GM12878 (cell line): ENCODE data around the gene MYH9. TPM values are rescaled to one million over a fixed set of nuclear protein-coding genes. Genes with fewer than 3 reads are reported as not detected.

ENCODE experiments used
- ATAC-seq: fragments of 200-7000 bp; cut with Tn5 transposase; 3 replicates; pipeline ENCODE4 v1.9.1; 2020; ENCODE audit warnings: mild to moderate bottlenecking, moderate library complexity
- BruUV-seq: library from RNA; stranded (reverse); fragments of 400-500 nt; replicated peaks from 2 replicates; lab custom pipeline; 2021; lab: Mats Ljungman, UMichigan
- CTCF ChIA-PET: fragments of 300-600 bp; sonication (Branson Sonifier 250); formaldehyde crosslinking; extraction: SDS; loops from one replicate; lab custom pipeline; 2021; ENCODE audit warnings: inconsistent platforms; lab: Yijun Ruan, JAX
- POLR2A ChIA-PET: fragments of 350-600 bp; formaldehyde crosslinking; extraction: SDS; loops from one replicate; lab custom pipeline; 2021; ENCODE audit warnings: inconsistent platforms; lab: Charles Lee
- RAD21 ChIA-PET: fragments of 300-600 bp; sonication (Branson Sonifier 250); formaldehyde crosslinking; loops from one replicate; lab custom pipeline; 2023; ENCODE audit warnings: antibody characterized with exemption; ENCODE audit not compliant: unreplicated experiment; lab: Charles Lee
- SMC1A ChIA-PET: fragments of 300-600 bp; sonication (Branson Sonifier 250); formaldehyde crosslinking; loops from one replicate; lab custom pipeline; 2023; ENCODE audit not compliant: unreplicated experiment, uncharacterized antibody; lab: Charles Lee
- DNase-seq: peaks from one replicate; pipeline ENCODE4 v3.0.0-alpha.2; 2011; ENCODE audit warnings: low read depth, low spot score
- FAIRE-seq: peaks from 3 replicates; lab custom pipeline; 2011; peaks lifted over from hg19 to GRCh38; lab: Jason Lieb, UNC
- H2AFZ ChIP-seq: 2 replicates; pipeline ENCODE4 v1.6.0; 2011; ENCODE audit warnings: low read depth, low read length, control low read depth; ENCODE audit not compliant: control insufficient read depth
- H3K27ac ChIP-seq: 2 replicates; pipeline ENCODE4 v1.5.1; 2011; ENCODE audit warnings: control low read depth; ENCODE audit not compliant: control insufficient read depth, insufficient read depth
- H3K27me3 ChIP-seq, 2 experiments: replicated peaks in 1 of 2; 2 replicates each; pipeline versions ENCODE4 v1.6.0 to v1.6.1; 2011; ENCODE audit warnings: low read length in 1 of 2; ENCODE audit not compliant: control insufficient read depth in 2 of 2, insufficient read depth in 2 of 2
- H3K36me3 ChIP-seq, 2 experiments: 2 replicates each; pipeline ENCODE4 v1.5.1; 2011; ENCODE audit warnings: low read length in 1 of 2; ENCODE audit not compliant: control insufficient read depth in 2 of 2, insufficient read depth in 2 of 2
- H3K4me1 ChIP-seq: 2 replicates; pipeline ENCODE4 v1.6.1; 2011; ENCODE audit warnings: mild to moderate bottlenecking, low read length, moderate library complexity, mixed read lengths; ENCODE audit not compliant: control insufficient read depth, insufficient read depth
- H3K4me2 ChIP-seq: 2 replicates; pipeline ENCODE4 v1.6.0; 2011; ENCODE audit warnings: control low read depth; ENCODE audit not compliant: control insufficient read depth, insufficient read depth
- H3K4me3 ChIP-seq: fragments of 200-600 bp; sonication (generic); 2 replicates; pipeline ENCODE4 v1.5.1; 2016
- H3K79me2 ChIP-seq: 2 replicates; pipeline ENCODE4 v1.6.0; 2011; ENCODE audit warnings: low read length; ENCODE audit not compliant: control insufficient read depth, insufficient read depth
- H3K9ac ChIP-seq: 2 replicates; pipeline ENCODE4 v1.8.0; 2011; ENCODE audit warnings: low read length, control low read depth, mixed read lengths; ENCODE audit not compliant: control insufficient read depth, insufficient read depth
- H3K9me3 ChIP-seq: replicated peaks from 3 replicates; pipeline ENCODE4 v1.5.1; 2011; ENCODE audit warnings: mild to moderate bottlenecking, low read length; ENCODE audit not compliant: control insufficient read depth, insufficient read depth
- H4K20me1 ChIP-seq: 2 replicates; pipeline ENCODE4 v1.6.0; 2011; ENCODE audit not compliant: control insufficient read depth, insufficient read depth
- CHD1 ChIP-seq: IDR thresholded peaks from 2 replicates; pipeline ENCODE4 v1.6.1; 2012; ENCODE audit warnings: low read depth, low read length, improper control_type of control experiment
- ESRRA ChIP-seq: IDR thresholded peaks from 2 replicates; pipeline ENCODE4 v1.6.1; 2012; ENCODE audit warnings: mild to moderate bottlenecking, low read length, improper control_type of control experiment
- NR2F1 ChIP-seq: fragments of 450-650 bp; conservative IDR thresholded peaks from 2 replicates; pipeline ENCODE4 v1.6.1; 2017; ENCODE audit warnings: mild to moderate bottlenecking
- SMC3 ChIP-seq: IDR thresholded peaks from 2 replicates; pipeline ENCODE4 v1.6.1; 2011; ENCODE audit warnings: low read length, improper control_type of control experiment, borderline replicate concordance
- SPI1 ChIP-seq: IDR thresholded peaks from 2 replicates; pipeline ENCODE4 v1.6.1; 2011; ENCODE audit warnings: low read depth, mild to moderate bottlenecking, low read length, moderate library complexity, borderline replicate concordance; ENCODE audit not compliant: insufficient read depth
- WGBS: methylation state at CpG from one replicate; pipeline ENCODE4 v1.1.6; 2016; ENCODE audit warnings: low lambda C conversion rate; ENCODE audit not compliant: insufficient replicate concordance, insufficient coverage; ENCODE audit errors: missing lambda C conversion rate; 5-methylcytosine and 5-hydroxymethylcytosine counted together
- in situ Hi-C: fragments of 300-500 bp; cut with MboI; formaldehyde crosslinking; loops from 9 replicates; pipeline ENCODE4 v1.14.3; 2018; ENCODE audit warnings: mixed read lengths
- intact Hi-C: fragments of 100-400 bp; cut with micrococcal nuclease; formaldehyde crosslinking; loops from one replicate; pipeline ENCODE4 v1.14.2; 2022; ENCODE audit not compliant: unreplicated experiment
- polyA plus RNA-seq, 11 experiments: library from polyadenylated mRNA; depleted of rRNA in 4 of 11; unstranded in 6 of 11; stranded (reverse) in 5 of 11; fragments of >200 nt; fragmentation: Nextera tagmentation in 4 of 11; fragmentation: Illumina TruSeq in 1 of 11; extraction: Ambion mirVana in 4 of 11; extraction: Trizol in 1 of 11; gene quantifications; 1 replicate in 1 of 11; 2 replicates in 10 of 11; pipeline versions ENCODE4 v1.2.1 to v1.2.3, GENCODE V29; 2011 to 2016; ENCODE audit warnings: inconsistent platforms in 2 of 11, missing spikeins in 2 of 11, low read depth in 1 of 11
- total RNA-seq, 4 experiments: library from RNA; depleted of rRNA in 3 of 4; stranded (reverse); fragments of >200 nt in 3 of 4; fragmentation: Illumina TruSeq in 1 of 4; extraction: Trizol in 1 of 4; gene quantifications; 2 replicates each; pipeline versions ENCODE4 v1.2.1 to v1.2.3, GENCODE V29; 2013 to 2021

Gene MYH9
- total and polyA plus RNA-seq, 10 of the 15 experiments (the other 5 are each of a cell fraction or from before 2014, with no cell fraction given), result 5.1 to 525 (median 145) TPM

GRCh38 chr22:36330655-36331305 is 57.0 kb downstream of the MYH9 start:
- peak overlapping the region; percentile 83 for H3K9ac ChIP-seq
- no TSS peak for BruUV-seq
- no peak for FAIRE-seq
- peaks cover 63% of the 10 kb centered on the region for H3K79me2 ChIP-seq
- no peaks in the 10 kb centered on the region for H3K27me3 ChIP-seq
- CTCF ChIA-PET, result interaction anchor here (0.6 to 3.7 kb wide), 12 partner anchors 13 to 408 kb away, joined by 3 to 17 read pairs (median 6); partner anchors contain the start of genes APOL2 and MYH9
- no peak overlapping the region for H2AFZ ChIP-seq
- peak overlapping the region; percentile 99 for H3K27ac ChIP-seq
- H3K36me3 ChIP-seq, result peaks cover 37 to 54% of the 10 kb centered on the region in 2 experiments
- H3K4me1 ChIP-seq, result peaks cover 59% of the 10 kb centered on the region
- ATAC-seq, result no peak
- DNase-seq, result no peak
- no peaks in the 10 kb centered on the region for H3K9me3 ChIP-seq
- SMC1A ChIA-PET, result interaction anchor here (0.9 to 3.4 kb wide), 14 partner anchors 25 to 168 kb away, joined by 3 to 24 read pairs (median 6); no protein-coding TSS in a partner anchor
- POLR2A ChIA-PET, result interaction anchor here (0.5 to 3.8 kb wide), 10 partner anchors 25 to 151 kb away, joined by 4 to 53 read pairs (median 6); partner anchors contain the start of genes MYH9 and TXN2
- H3K4me2 ChIP-seq, result peak overlapping the region; percentile 98
- 25% methylated on average over 20 of the region's 20 CpGs for WGBS
- H4K20me1 ChIP-seq, result no peaks in the 10 kb centered on the region
- intact Hi-C loops, result loop anchor here (1.0 to 5.0 kb wide), 2 partner anchors 56 to 122 kb away; no protein-coding TSS in a partner anchor
- peak overlapping the region; percentile 8; the same call in 1 of the 2 replicates for H3K4me3 ChIP-seq
- in situ Hi-C loops, result no loop called here
- RAD21 ChIA-PET, result interaction anchor here (0.8 to 3.0 kb wide), 13 partner anchors 8 to 150 kb away, joined by 3 to 40 read pairs (median 5); partner anchors contain the start of gene TXN2
- TF ChIP-seq NR2F1 (peak; percentile 33; the same call in 1 of the 2 replicates), CHD1 (0 out of 2 replicates have a peak, but pooled peaks have one; percentile 41), SPI1 (peak; percentile 28; the same call in 1 of the 2 replicates), SMC3 (no peak), ESRRA (no peak)
- TF ChIP-seq, all 136 proteins: peak for 3
